Measurements from ENCODE around the gene TMUB1.

TMUB1 gene

GRCh38 chr7:151080522-151081169 lies 2.6 kb downstream of the TMUB1 start, which contains the start of gene FASTK:
FASTK (minus strand) TSS chr7:151080809; CDS start chr7:151080766, 43 bp downstream.
- Histone ChIP-seq H3K79me1 (ENCODE audit: low read length) (peaks cover 15% of the 10 kb centered on the region), H3K4ac (ENCODE audit: low read depth, low read length) (peak within 1 kb of the TSS; percentile 29), H2AK5ac (ENCODE audit: low read length) (no peak within 1 kb of the TSS), H3K56ac (ENCODE audit: low read length) (peak within 1 kb of the TSS; percentile 99), H3K23ac (ENCODE audit: low read length) (peak within 1 kb of the TSS; percentile 84), H4K5ac (ENCODE audit: low read length) (no peak within 1 kb of the TSS), H2BK5ac (ENCODE audit: low read length) (peak within 1 kb of the TSS; percentile 38), H4K8ac (ENCODE audit: low read depth, low read length) (peak within 1 kb of the TSS; percentile 70), H3K9ac (ENCODE audit: low read length) (peak within 1 kb of the TSS; percentile 98), H3K27ac (ENCODE audit: low read depth, low read length) (peak within 1 kb of the TSS; percentile 71), H2BK120ac (ENCODE audit: low read depth, low read length) (no peak within 1 kb of the TSS), H3K4me1 (ENCODE audit: control insufficient read depth, low read depth, low read length) (peaks cover 13% of the 10 kb centered on the region), H2BK15ac (replicated peaks; ENCODE audit: low read depth) (no peak within 1 kb of the TSS), H3K36me3 (ENCODE audit: control insufficient read depth, insufficient read depth, low read length) (no peaks in the 10 kb centered on the region), H3K27me3 (ENCODE audit: insufficient read depth, low read length, poor library complexity) (no peaks in the 10 kb centered on the region), H3K4me3 (ENCODE audit: low read length) (peak within 1 kb of the TSS; percentile 87), H3K4me2 (ENCODE audit: low read length) (peak within 1 kb of the TSS; percentile 61), H3K18ac (ENCODE audit: low read length) (peak within 1 kb of the TSS; percentile 86), H3K79me2 (ENCODE audit: control insufficient read depth, insufficient read depth, low read length) (peaks cover 15% of the 10 kb centered on the region)
- DNase-seq: peak; percentile 95
- no CpG with 5 or more reads among the region's 66 CpGs for WGBS (ENCODE audit: extremely low coverage, insufficient coverage, low lambda C conversion rate)

- Histone ChIP-seq H3K79me2 (ENCODE audit: control insufficient read depth, insufficient read depth, low read length) (peaks cover 15% of the 10 kb centered on the region), H4K8ac (ENCODE audit: low read depth, low read length) (peak overlapping the region; percentile 70), H3K56ac (ENCODE audit: low read length) (peak overlapping the region; percentile 99), H3K18ac (ENCODE audit: low read length) (peak overlapping the region; percentile 86), H3K27ac (ENCODE audit: low read depth, low read length) (peak overlapping the region; percentile 65), H3K36me3 (ENCODE audit: control insufficient read depth, insufficient read depth, low read length) (no peaks in the 10 kb centered on the region), H2BK15ac (replicated peaks; ENCODE audit: low read depth) (no peak overlapping the region), H4K5ac (ENCODE audit: low read length) (no peak overlapping the region), H3K4me1 (ENCODE audit: control insufficient read depth, low read depth, low read length) (peaks cover 10% of the 10 kb centered on the region), H2BK120ac (ENCODE audit: low read depth, low read length) (no peak overlapping the region), H3K27me3 (ENCODE audit: insufficient read depth, low read length, poor library complexity) (no peaks in the 10 kb centered on the region), H3K23ac (ENCODE audit: low read length) (peak overlapping the region; percentile 84), H2BK5ac (ENCODE audit: low read length) (peak overlapping the region; percentile 38), H3K9ac (ENCODE audit: low read length) (peak overlapping the region; percentile 98), H3K79me1 (ENCODE audit: low read length) (peaks cover 15% of the 10 kb centered on the region), H3K4ac (ENCODE audit: low read depth, low read length) (peak overlapping the region; percentile 29), H2AK5ac (ENCODE audit: low read length) (no peak overlapping the region), H3K4me3 (ENCODE audit: low read length) (peak overlapping the region; percentile 87), H3K4me2 (ENCODE audit: low read length) (peak overlapping the region; percentile 59)
- WGBS (ENCODE audit: extremely low coverage, insufficient coverage, low lambda C conversion rate): no CpG with 5 or more reads among the region's 31 CpGs
- peak; percentile 48 for DNase-seq
Measured at GRCh38 chr7:151080067-151080521, 3.2 kb downstream of the TMUB1 start.

- Histone ChIP-seq H3K23ac (ENCODE audit: low read length) (no peak overlapping the region), H2AK5ac (ENCODE audit: low read length) (no peak overlapping the region), H3K27ac (ENCODE audit: low read depth, low read length) (no peak overlapping the region), H3K4ac (ENCODE audit: low read depth, low read length) (no peak overlapping the region), H3K4me3 (ENCODE audit: low read length) (peak overlapping the region; percentile 87), H2BK120ac (ENCODE audit: low read depth, low read length) (no peak overlapping the region), H3K79me2 (ENCODE audit: control insufficient read depth, insufficient read depth, low read length) (peaks cover 15% of the 10 kb centered on the region), H4K8ac (ENCODE audit: low read depth, low read length) (no peak overlapping the region), H2BK5ac (ENCODE audit: low read length) (no peak overlapping the region), H3K27me3 (ENCODE audit: insufficient read depth, low read length, poor library complexity) (no peaks in the 10 kb centered on the region), H4K5ac (ENCODE audit: low read length) (no peak overlapping the region), H3K56ac (ENCODE audit: low read length) (peak overlapping the region; percentile 99), H2BK15ac (replicated peaks; ENCODE audit: low read depth) (no peak overlapping the region), H3K9ac (ENCODE audit: low read length) (peak overlapping the region; percentile 98), H3K79me1 (ENCODE audit: low read length) (peaks cover 15% of the 10 kb centered on the region), H3K36me3 (ENCODE audit: control insufficient read depth, insufficient read depth, low read length) (peaks cover 1% of the 10 kb centered on the region), H3K4me1 (ENCODE audit: control insufficient read depth, low read depth, low read length) (peaks cover 9% of the 10 kb centered on the region), H3K18ac (ENCODE audit: low read length) (no peak overlapping the region), H3K4me2 (ENCODE audit: low read length) (peak overlapping the region; percentile 59)
- WGBS (ENCODE audit: extremely low coverage, insufficient coverage, low lambda C conversion rate): no CpG with 5 or more reads among the region's 27 CpGs
- no peak for DNase-seq
Measured at GRCh38 chr7:151079199-151079910, 3.9 kb downstream of the TMUB1 start.

GRCh38 chr7:151078233-151079040 lies 4.9 kb downstream of the TMUB1 start:
- no peaks in the 10 kb centered on the region for H3K27me3 ChIP-seq (ENCODE audit: insufficient read depth, low read length, poor library complexity)
- H3K79me1 ChIP-seq (ENCODE audit: low read length): peaks cover 15% of the 10 kb centered on the region
- no peak overlapping the region for H2AK5ac ChIP-seq (ENCODE audit: low read length)
- peaks cover 1% of the 10 kb centered on the region for H3K36me3 ChIP-seq (ENCODE audit: control insufficient read depth, insufficient read depth, low read length)
- WGBS (ENCODE audit: extremely low coverage, insufficient coverage, low lambda C conversion rate): no CpG with 5 or more reads among the region's 22 CpGs
- H3K4me2 ChIP-seq (ENCODE audit: low read length): no peak overlapping the region
- no peak overlapping the region for H4K8ac ChIP-seq (ENCODE audit: low read depth, low read length)
- peak overlapping the region; percentile 34 for H3K56ac ChIP-seq (ENCODE audit: low read length)
- H2BK15ac ChIP-seq (replicated peaks; ENCODE audit: low read depth): no peak overlapping the region
- peak overlapping the region; percentile 11 for H3K9ac ChIP-seq (ENCODE audit: low read length)
- peak; percentile 50 for DNase-seq
- H3K27ac ChIP-seq (ENCODE audit: low read depth, low read length): no peak overlapping the region
- H2BK5ac ChIP-seq (ENCODE audit: low read length): no peak overlapping the region
- no peak overlapping the region for H2BK120ac ChIP-seq (ENCODE audit: low read depth, low read length)
- no peak overlapping the region for H3K18ac ChIP-seq (ENCODE audit: low read length)
- H3K4ac ChIP-seq (ENCODE audit: low read depth, low read length): no peak overlapping the region
- H3K79me2 ChIP-seq (ENCODE audit: control insufficient read depth, insufficient read depth, low read length): peaks cover 15% of the 10 kb centered on the region
- H3K4me3 ChIP-seq (ENCODE audit: low read length): no peak overlapping the region
- no peak overlapping the region for H3K23ac ChIP-seq (ENCODE audit: low read length)
- peaks cover 9% of the 10 kb centered on the region for H3K4me1 ChIP-seq (ENCODE audit: control insufficient read depth, low read depth, low read length)
- H4K5ac ChIP-seq (ENCODE audit: low read length): no peak overlapping the region

GRCh38 chr7:151077705-151078232 lies 5.5 kb downstream of the TMUB1 start:
- Histone ChIP-seq H4K5ac (ENCODE audit: low read length) (no peak overlapping the region), H4K8ac (ENCODE audit: low read depth, low read length) (no peak overlapping the region), H2BK120ac (ENCODE audit: low read depth, low read length) (no peak overlapping the region), H2BK15ac (replicated peaks; ENCODE audit: low read depth) (no peak overlapping the region), H3K4ac (ENCODE audit: low read depth, low read length) (no peak overlapping the region), H3K18ac (ENCODE audit: low read length) (no peak overlapping the region), H3K23ac (ENCODE audit: low read length) (no peak overlapping the region), H3K4me3 (ENCODE audit: low read length) (no peak overlapping the region), H3K79me2 (ENCODE audit: control insufficient read depth, insufficient read depth, low read length) (peaks cover 15% of the 10 kb centered on the region), H3K27ac (ENCODE audit: low read depth, low read length) (no peak overlapping the region), H3K27me3 (ENCODE audit: insufficient read depth, low read length, poor library complexity) (no peaks in the 10 kb centered on the region), H2AK5ac (ENCODE audit: low read length) (no peak overlapping the region), H3K9ac (ENCODE audit: low read length) (no peak overlapping the region), H3K79me1 (ENCODE audit: low read length) (peaks cover 15% of the 10 kb centered on the region), H3K4me1 (ENCODE audit: control insufficient read depth, low read depth, low read length) (peaks cover 9% of the 10 kb centered on the region), H3K36me3 (ENCODE audit: control insufficient read depth, insufficient read depth, low read length) (peaks cover 1% of the 10 kb centered on the region), H2BK5ac (ENCODE audit: low read length) (no peak overlapping the region), H3K56ac (ENCODE audit: low read length) (no peak overlapping the region), H3K4me2 (ENCODE audit: low read length) (no peak overlapping the region)
- no peak for DNase-seq
- no CpG with 5 or more reads among the region's 10 CpGs for whole genome bisulfite sequencing (ENCODE audit: extremely low coverage, insufficient coverage, low lambda C conversion rate)

Data from mesendoderm (in vitro differentiated cells).